Fibroblast of the aortic adventitia (primary cell): ENCODE data around the gene PPP2R1B. TPM values are rescaled to one million over a fixed set of nuclear protein-coding genes. Genes with fewer than 3 reads are reported as not detected.

Source experiments
- DNase-seq: peaks from one replicate; pipeline ENCODE4 v3.0.0-alpha.2; 2010; ENCODE audit warnings: low read depth
- H3K4me3 ChIP-seq: 2 replicates; pipeline ENCODE4 v1.5.1; 2011; ENCODE audit warnings: low read depth, mild to moderate bottlenecking, control low read depth, low read length, moderate library complexity
- CTCF ChIP-seq: IDR thresholded peaks from 2 replicates; pipeline ENCODE4 v1.5.1; 2011; ENCODE audit warnings: mild to moderate bottlenecking, low read length, control low read depth, inconsistent platforms; ENCODE audit not compliant: insufficient read depth
- total RNA-seq: library from RNA; depleted of rRNA; stranded (reverse); fragments of >200 nt; gene quantifications from 2 replicates; pipeline ENCODE4 v1.2.3, GENCODE V29; 2012; ENCODE audit warnings: low replicate concordance

Gene PPP2R1B
- total RNA-seq, 1 donor = 27.1 TPM

- H3K4me3 ChIP-seq = no peak overlapping the region
- peak; percentile 37 for DNase-seq
- TF ChIP-seq CTCF = no peak
These were observed 29.3 kb upstream of the PPP2R1B start for GRCh38 chr11:111795334-111795985.

GRCh38 chr11:111793863-111794262, 27.7 kb upstream of the PPP2R1B start:
- no peak for TF ChIP-seq CTCF
- DNase-seq = peak; percentile 83
- no peak overlapping the region for H3K4me3 ChIP-seq

- DNase-seq = peak; percentile 44
- H3K4me3 ChIP-seq = no peak overlapping the region
- TF ChIP-seq CTCF = no peak
These were observed 26.8 kb upstream of the PPP2R1B start for GRCh38 chr11:111792955-111793500.

DNA sequence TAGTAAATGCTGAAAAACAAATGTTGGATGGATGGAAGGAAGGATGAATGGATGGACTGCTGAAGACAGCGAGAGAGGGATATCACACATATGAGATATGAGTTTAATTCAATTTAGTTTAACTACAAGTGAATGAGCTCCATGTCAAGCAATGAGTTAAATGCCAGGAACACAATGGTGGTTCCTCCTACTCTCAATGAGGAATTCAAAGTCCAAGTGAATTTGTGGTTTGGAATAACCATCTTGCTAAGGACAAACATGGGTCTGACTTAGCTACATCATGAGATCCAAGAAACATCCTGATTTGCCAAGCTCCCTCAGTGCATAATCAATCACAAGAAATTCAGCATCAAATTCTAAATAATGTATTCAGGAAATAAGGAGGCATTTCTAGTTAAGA, 26.1 kb upstream of the PPP2R1B start:
- TF ChIP-seq CTCF = no peak
- no peak overlapping the region for H3K4me3 ChIP-seq
- no peak for DNase-seq

DNA sequence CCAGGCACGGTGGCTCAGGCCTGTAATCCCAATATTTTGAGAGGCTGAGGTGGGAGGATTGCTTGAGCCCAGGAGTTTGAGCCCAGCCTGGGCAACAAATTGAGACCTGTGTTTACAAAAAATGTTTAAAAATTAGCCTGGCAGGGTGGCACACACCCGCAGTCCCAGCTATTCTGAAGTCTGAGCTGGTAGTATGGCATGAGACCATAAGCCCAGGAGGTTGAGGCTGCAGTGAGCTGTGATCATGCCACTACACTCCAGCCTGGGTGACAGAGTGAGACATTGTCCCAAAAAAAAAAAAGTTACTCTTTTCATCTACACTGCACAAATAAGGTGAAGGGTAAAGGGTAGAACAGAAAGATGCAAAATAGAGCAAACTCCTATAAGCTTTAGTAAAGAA, 22.3 kb upstream of the PPP2R1B start:
- H3K4me3 ChIP-seq = no peak overlapping the region
- no peak for TF ChIP-seq CTCF
- DNase-seq = no peak

- TF ChIP-seq CTCF = no peak
- H3K4me3 ChIP-seq = no peak overlapping the region
- no peak for DNase-seq
These were observed 21.9 kb upstream of the PPP2R1B start for GRCh38 chr11:111788051-111788450.
